ENCODE results near the gene PHKA1.

- TF ChIP-seq REST (IDR thresholded peaks at IDR 0.05; ENCODE audit: insufficient read depth in 1 of 2, low read depth in 2 of 2, low read length in 2 of 2) (no peak), TAF1 (IDR thresholded peaks at IDR 0.05; ENCODE audit: borderline replicate concordance, insufficient read depth, low read length) (no peak)
Observed at GRCh38 chrX:72666451-72666850, 47.7 kb downstream of the PHKA1 start.

Data from PFSK-1 (cell line).